Measurements from ENCODE around the gene KCNN2.

KCNN2 gene

DNA sequence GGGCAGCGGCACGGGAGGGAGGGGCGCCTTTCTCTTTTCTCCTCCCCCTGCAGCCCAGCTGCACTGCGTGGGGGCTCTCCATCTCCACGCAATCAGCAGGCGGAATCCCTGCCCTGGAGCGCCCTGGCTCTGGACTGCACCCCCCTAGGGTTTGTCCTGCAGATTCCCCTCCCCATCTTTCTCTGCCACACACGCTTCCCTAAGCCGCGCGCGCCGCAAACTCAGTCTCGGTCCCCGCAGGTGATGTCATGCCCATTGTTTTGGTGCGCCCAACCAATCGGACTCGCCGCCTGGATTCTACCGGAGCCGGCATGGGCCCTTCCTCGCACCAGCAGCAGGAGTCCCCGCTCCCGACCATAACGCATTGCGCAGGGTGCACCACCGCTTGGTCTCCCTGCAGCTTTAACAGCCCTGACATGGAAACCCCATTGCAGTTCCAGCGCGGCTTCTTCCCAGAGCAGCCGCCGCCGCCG is at the start of gene KCNN2:
KCNN2 (plus strand) TSS at position 347 of the 473 bp plus-strand sequence; CDS start at position 417, 70 bp downstream.
- no peak for DNase-seq

DNA sequence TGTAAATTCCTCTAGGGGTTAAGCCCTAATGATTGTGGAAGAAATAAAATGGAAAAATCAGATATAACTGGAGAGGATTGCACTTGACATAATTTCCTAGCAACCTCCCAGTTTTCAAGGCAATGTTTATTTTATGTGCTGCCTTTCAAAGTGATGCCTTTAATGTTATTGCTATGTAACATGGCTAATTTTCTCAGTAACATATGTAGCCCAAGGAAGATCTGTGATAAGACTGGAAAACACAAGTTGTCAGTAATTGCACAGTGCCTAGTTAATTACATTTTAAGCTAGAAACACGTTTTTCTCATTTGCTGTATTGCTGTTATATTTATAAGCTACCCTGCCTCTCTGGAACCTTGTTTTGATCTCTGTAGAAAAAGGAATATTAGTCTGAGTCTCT is 49.2 kb upstream of the KCNN2 start:
- no peak for DNase-seq

DNA sequence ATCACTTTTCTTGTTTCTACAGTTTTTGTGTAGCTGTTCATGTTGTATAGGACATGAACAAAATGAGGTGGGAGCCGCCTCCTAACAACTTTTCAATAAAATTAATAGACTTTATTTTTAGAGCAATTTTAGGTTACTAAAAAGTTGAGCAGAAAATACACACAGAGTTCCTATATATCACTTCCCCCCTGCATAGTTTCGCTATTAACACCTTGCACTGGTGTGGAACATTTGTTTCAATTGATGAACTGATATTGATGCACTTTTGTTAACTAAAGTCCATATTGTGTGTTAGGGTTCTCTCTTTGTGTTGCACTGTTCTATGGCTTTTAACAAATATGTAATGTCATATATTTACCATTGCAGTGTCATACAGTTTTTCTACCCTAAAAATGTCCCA is 47.8 kb upstream of the KCNN2 start:
- no peak for DNase-seq

DNA sequence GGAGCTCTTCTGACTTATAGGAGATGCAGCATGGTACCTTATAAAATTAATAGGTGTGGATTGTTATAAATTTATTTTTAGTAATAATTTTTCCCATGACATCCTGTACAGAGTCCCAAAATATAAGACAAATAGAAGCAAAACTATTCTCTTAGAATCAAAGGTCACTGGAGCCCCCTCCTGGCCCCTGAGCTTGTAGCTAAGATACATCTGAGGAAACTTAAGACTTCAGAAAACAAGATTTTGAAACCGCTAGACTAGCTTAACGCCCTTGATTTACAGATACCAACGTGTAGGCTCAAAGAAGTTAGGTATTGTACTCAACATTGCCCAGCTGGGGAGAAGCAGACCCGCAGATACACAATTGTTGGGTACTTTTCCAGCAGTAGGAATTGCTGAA is 45.7 kb upstream of the KCNN2 start:
- no peak for DNase-seq

DNA sequence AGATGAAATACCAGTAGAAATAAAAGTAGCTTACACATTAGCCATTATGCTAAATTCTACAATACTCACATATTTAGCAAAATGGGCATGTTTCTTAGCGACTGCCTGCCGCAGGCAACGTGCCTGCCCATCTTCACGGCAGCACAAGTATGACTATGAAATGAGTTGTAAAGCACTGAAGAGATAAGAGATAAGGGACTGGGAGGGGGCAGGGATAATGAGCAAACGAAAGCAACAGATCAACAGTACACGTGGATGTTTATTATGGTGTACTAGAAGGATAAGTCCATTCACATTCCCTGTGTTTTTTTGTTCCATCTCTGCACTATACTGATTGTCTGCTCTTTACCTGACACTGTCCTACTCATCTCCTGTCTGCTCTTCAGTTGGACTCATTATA is 44.1 kb upstream of the KCNN2 start:
- DNase-seq: no peak

DNA sequence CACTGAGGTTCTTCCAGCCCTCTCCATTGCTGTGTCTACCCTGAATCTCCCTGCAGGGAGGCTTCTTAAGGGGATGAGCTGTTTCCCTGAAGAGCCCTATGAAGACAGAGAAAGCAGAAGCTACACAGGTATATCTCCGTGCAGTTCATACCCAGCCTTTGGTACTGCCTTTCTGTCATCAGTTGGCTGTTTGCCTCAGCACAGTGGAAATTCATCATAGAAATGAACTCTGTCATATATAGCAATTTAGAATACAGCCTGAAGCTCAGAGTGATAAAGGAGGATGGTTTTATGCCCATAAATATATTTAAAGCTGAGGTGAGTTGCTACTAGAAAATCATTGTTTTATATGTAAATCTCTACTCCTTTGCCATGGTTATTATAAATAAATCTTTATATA is 42.6 kb upstream of the KCNN2 start:
- DNase-seq: no peak

DNA sequence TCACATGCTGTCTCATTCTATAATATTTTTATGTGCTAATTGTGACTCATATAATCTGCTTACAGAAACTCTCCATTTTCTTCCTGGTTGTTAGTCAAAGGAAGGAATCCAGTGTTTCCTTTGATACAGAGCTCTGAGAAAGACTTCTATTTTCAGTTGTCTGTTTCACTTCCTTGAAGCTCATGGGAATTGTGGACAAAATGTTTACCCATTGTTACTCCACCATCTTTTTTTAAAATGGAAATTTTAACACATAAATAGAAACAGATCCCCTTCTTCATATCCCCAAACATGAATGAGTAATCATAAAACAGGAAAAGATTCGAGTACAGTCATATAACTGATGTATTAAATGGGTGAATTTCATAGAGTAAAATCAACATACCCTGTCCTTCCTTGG is 42.0 kb upstream of the KCNN2 start:
- DNase-seq: no peak

DNA sequence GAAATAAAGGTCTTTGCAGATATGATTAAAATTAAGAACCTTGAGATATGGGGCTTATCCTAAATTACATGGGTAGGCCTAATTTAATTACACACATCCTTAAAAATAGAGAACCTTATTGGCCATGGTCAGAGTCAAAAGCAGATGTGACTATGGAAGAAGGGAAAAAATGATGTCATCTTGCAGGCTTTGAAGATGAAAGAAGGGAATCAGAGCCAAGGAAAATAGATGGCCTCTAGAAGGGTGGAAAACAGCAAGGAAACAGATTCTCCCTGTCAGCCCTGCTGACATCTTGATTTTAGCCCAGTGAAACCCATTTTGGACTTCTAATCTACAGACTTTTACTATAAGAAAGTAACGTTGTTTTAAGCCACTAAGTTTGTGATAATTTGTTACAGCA is 37.6 kb upstream of the KCNN2 start:
- no peak for DNase-seq

DNA sequence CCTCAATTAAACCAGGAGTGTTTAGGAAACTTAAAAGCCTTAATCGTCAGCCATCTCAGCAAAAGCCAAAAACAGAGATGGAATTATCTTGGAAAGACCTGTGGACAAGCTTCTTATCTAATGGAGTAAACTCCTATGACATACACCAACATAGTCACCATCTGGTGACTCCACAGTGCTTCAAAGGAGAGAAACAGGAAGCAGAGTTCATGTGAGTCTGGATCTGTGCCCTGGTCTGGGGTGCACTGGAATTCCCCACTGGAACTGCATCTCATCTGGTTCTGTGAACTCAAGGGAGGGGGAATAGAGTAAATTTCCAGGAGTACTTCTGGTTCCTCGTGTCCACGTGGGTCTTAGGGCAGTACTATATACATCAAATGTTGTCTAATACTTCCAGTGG is 36.3 kb upstream of the KCNN2 start:
- DNase-seq: no peak

DNA sequence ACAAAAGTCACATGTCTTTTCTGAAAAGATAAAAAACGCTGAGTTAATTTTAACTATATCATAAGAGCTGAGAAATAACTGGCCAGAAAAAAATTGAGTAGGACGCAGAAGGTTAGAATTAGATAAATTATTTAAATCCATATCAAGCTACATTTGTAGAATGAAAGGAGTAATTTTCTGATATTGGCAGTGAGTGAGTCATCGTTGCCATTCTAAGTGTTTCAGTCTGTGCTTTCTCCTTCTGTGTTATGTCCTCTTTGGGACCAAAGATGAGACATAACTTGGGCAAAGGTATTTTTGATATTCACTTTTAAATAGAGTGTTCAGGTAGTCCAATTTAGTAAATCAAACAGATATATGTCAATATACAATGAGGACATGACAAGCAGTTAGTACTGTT is 34.4 kb upstream of the KCNN2 start:
- DNase-seq: no peak

DNA sequence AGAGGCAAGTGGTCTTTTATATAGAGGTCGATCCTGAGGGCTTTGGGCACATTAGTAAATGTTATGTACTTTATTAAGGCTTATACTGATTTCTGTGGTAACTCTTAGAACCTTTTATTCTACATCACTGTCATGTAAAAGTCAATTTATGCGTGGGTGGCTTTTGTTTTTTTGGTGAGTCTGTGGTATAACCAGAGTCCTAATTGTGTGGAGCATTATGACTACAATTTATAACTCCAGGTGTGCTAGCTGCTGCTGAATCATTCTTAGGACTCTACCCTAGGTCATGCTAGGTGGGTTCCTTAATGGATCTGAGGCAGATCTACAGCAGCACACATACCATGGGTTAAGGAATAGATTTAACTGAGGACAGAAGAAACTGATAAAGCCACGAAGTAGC is 33.9 kb upstream of the KCNN2 start:
- no peak for DNase-seq

DNA sequence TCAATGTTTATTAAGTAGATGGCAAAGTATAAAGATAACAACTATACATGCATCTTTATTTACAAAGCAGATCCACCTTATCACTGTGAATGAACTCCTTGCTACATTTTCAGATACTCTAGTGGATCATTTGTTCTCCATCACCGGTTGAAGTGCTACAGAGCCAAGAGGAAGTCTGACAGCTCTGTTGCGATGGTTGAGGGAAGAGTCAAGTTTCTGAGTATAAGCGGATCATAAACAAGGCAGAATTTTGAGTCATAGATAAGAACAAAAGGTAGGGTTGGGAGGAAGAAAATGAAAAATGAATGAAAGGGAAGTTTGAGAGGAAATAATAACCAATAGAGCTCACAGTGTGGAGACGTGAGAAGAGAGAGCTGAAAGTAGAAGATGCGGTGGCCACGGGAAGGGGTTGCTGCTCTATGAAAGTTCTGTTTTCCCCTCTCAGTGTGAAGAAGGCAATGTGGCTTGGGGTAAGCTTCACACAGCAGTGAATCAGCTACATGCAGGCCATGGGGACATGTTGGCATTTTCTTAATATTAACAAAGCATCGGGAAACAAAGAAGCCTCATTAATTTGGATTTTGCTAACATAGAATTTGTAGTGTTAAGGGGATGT is 30.8 kb upstream of the KCNN2 start:
- no peak for DNase-seq

DNA sequence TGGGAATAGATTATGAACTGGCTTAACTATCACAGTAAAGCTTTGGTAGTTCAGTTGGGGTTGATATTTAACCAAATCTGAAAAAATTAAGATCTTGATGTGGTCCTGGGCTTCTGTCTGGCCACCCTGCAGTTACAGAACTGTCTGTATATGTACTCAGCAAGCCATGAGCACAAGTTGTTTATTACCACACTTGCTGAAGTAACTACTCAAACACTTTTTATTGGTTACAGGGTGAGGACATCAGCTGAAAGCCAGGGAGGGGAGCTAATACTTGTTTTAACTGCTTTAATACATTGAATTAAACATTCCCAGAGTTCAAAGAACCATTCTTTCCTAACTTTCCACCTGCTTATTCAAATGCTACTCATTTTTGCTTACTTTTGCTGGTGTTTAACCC is 29.4 kb upstream of the KCNN2 start:
- DNase-seq: no peak

DNA sequence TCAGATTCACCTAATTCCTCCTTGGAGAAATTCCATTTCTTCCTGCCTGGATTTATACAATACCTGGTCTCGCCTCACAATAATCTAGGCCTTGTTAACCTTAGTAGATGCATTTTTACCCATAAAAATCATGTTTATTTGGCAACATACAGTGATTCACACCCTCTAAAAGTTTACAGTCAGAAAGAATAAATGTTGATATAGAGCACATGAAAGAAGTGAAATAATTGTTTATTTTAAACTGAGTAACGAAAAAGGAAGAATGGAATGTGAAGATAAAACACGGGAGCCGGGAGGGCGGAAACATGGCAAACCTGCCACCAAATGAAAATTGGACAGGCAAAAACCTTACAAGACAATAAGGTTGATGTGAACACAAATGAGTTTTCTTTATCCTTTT is 28.9 kb upstream of the KCNN2 start:
- no peak for DNase-seq

DNA sequence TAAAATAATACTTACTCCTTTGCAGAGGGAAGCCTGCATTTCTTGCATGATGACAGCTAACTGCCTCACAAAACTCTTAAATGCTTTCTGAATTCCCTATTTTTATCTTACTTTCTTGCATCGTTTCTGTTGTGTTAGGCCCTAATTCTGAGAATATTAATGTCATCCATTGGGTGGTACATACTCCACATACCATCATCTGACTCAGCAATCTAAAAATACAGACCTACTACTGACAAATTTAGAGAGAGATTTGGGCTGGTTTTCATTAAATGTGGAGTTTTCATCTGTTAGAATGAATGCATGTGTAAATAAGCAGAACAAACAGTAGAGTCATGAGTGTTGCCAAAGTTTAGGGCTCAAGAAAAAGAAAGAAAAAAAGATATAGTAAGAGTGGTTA is 26.5 kb upstream of the KCNN2 start:
- no peak for DNase-seq

DNA sequence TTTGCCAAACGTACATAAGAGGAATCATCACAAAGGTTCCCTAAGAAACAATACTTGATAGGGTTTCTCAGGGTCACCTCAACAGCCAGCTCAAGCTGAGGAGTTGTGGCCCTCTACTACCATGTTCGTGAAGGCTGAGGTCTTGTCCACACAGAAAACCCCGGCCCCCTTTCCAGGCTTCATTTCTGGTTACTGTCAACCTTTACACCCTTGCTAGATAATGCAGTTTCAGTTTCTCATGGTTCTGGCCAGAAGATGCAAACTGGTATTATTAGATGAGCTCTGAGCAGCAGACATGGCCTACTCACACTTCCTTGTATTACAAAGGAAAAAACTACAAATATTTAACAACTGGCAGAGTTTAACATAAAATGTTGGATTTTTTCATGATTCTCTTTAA is 22.8 kb upstream of the KCNN2 start:
- DNase-seq: no peak

DNA sequence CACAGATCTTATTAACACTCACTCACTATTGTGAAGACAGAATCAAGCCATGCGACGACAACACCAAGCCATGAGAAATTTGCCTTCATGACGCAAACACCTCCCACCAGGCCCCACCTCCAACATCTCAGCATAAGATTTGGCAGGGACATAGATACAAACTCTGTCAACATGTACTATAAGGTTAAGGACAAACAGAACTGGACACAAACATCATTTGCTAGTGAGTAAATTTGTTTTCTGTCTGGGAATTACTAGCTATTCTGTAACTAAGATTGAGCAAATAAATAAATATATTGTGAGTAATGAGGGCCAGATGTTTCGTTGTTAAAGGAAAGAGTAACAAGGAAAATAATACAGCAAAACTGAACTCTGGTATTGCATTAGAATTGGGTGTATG is 15.7 kb upstream of the KCNN2 start:
- no peak for DNase-seq

DNA sequence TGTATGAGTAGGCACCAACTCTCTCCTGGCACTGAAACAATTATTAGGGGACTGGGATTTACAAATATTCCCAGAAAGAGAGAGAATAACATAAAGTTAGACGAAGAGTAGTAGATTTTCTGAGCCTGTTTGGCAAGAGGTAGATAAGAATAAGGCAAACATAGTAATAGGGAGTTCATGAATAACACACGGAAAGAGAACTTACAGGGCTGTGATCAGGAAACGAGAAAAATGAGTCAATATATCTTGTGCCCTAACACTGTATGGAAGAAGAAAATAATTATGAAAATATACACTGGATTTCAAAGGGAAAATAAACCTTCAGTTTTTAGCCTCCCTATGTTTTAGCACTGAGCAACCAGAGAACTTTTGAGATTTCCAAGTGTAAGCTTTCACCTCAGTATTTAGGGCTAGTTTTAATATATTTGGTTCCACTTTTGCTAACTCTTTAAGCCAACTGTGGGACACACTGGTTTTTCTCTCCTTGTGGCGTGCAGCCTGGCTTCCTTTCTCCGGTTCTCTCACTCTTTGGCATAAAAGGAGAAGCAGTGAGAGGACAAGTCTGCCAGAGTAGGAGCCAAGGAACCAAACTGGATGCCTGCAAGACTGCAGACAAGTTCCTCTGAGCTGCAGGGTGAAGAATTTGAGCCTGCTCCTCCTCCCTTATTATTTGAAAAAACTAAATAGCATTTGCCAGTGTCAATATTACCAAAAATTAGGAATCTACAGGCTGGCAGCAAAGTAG is 6.6 kb upstream of the KCNN2 start:
- DNase-seq: no peak

DNA sequence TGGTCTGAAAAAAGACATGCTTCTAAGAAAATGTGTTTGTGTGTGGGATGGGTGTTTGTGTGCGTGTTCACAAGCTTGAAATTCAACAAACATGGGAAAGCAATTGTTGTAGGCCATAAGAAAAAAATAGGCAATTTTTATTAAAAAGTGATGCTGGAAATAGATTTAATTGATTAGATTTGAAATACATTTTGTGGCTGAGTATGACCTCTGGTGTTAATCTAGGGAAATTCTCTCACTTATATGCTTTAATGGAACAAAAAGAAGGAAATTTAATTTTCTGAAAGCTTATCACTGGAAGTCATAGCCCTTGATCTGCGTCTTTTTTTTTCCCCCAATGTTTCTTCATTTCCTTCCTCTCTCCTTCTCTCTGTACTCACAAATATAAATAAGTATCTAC is 3.5 kb upstream of the KCNN2 start:
- no peak for DNase-seq

DNA sequence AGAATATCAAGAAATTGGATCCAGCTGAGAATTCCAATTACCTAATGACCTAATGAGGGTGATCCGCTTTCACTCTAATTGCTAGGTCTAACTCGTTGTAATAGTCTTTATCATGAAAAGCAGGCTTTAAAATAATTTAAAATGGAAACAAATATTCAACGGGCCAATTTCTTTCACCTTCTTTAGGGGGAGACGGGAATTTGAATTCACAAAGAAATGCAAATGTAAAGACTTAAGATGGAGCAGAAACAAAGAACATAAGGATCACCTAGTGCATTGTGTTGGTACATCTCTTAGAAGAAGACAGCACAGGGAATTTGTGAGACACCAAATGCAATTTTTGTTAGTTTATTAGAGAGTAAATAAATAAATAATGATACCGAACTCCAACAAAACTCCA is 1.5 kb upstream of the KCNN2 start:
- DNase-seq: no peak

DNA sequence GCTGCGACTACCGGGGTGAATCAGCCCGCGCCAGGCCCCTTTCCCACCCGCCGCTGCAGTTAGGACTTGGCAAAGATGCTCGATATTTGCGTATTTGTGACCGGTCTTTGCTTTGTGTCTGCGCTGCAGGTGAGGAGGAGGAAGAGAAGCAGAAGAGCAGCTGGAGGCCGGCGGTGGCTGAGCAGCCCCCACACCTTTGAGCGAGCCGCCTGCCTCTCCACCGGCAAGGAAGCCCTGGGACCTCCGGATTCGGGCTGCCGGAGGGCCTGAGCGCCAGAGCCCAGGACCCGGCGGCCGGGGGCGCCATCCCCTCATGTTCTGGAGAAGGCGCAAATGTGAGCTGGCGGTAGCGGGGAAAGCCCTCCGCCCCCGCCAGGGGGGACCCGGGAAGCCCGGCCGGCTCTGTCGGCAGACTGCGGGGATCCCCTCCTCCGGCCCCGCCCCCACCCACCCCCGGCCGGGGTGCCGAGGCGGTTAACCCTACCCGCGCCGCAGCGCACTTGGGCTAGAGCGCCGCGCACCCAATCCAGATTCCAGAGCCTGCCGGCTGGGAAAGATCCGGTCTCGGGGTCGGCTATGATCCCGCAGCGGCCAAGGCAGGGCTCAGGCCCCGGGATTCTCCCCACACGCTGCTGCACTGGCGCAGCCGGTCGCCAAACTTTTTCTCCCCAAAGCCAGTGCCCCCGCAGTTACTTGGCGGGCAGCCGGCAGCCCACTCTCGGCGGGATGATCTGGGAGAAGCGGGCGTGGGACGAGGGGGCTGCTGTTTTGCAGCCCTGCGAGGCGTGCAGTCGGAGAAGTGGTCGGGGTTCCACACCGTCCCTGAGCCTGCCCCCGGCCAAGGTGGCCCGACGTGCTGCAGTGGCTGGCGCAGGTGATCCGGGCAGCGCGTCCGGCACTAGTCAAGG is 800 bp upstream of the KCNN2 start:
- no peak for DNase-seq

DNA sequence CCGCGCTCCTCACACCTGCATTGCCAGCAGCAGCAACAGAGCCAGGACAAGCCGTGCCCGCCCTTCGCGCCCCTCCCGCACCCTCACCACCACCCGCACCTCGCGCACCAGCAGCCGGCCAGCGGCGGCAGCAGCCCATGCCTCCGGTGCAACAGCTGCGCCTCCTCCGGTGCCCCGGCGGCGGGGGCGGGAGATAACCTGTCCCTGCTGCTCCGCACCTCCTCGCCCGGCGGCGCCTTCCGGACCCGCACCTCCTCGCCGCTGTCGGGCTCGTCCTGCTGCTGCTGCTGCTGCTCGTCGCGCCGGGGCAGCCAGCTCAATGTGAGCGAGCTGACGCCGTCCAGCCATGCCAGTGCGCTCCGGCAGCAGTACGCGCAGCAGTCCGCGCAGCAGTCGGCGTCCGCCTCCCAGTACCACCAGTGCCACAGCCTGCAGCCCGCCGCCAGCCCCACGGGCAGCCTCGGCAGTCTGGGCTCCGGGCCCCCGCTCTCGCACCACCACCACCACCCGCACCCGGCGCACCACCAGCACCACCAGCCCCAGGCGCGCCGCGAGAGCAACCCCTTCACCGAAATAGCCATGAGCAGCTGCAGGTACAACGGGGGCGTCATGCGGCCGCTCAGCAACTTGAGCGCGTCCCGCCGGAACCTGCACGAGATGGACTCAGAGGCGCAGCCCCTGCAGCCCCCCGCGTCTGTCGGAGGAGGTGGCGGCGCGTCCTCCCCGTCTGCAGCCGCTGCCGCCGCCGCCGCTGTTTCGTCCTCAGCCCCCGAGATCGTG is 517 bp downstream of the KCNN2 start:
- DNase-seq: no peak
